GM12801 (cell line): ENCODE measurements around the gene OPCML.

Source experiments
- CTCF ChIP-seq: IDR thresholded peaks from one replicate; pipeline ENCODE4 v1.5.1; 2011; ENCODE audit warnings: control low read depth; ENCODE audit not compliant: insufficient read length; ENCODE audit errors: extremely low read depth

OPCML gene

GRCh38 chr11:132692891-132693290, 839.4 kb downstream of the OPCML start:
- TF ChIP-seq CTCF = no peak

GRCh38 chr11:132691848-132692550, 840.3 kb downstream of the OPCML start:
- no peak for TF ChIP-seq CTCF

GRCh38 chr11:132686886-132687285, 845.4 kb downstream of the OPCML start:
- no peak for TF ChIP-seq CTCF

GRCh38 chr11:132685174-132685611, 847.1 kb downstream of the OPCML start:
- TF ChIP-seq CTCF = no peak

GRCh38 chr11:132683602-132684001, 848.7 kb downstream of the OPCML start:
- TF ChIP-seq CTCF = no peak

GRCh38 chr11:132681971-132682370, 850.3 kb downstream of the OPCML start:
- no peak for TF ChIP-seq CTCF

- no peak for TF ChIP-seq CTCF
Measured at GRCh38 chr11:132680584-132680983, 851.7 kb downstream of the OPCML start.
